Stimulated activated CD4-positive, alpha-beta T cell treated with anti-CD3 and anti-CD28 coated beads, Interleukin-1b, Interleukin-23, amount 100 ng/mL, for 4 hours (primary cell): ENCODE results near the gene TRIM71.
"Not testable (repeated sequence)": the region's sequence is repeated elsewhere in the genome, so short reads cannot be mapped to it uniquely, and the experiment has no call there.

ENCODE experiments used
- DNase-seq, 2 donors: peaks; one replicate each; pipeline ENCODE4 v3.0.0-alpha.2; 2020; ENCODE audit warnings: low read depth in 2 of 2

Gene TRIM71

GRCh38 chr3:32842987-32843386, 25.2 kb downstream of the TRIM71 start:
- DNase-seq, result no peak

GRCh38 chr3:32843510-32844321, 25.9 kb downstream of the TRIM71 start:
- no peak for DNase-seq

GRCh38 chr3:32844322-32844654, 26.5 kb downstream of the TRIM71 start:
- DNase-seq, result no peak

- no peak for DNase-seq
Observed at GRCh38 chr3:32844914-32845313, 27.1 kb downstream of the TRIM71 start.

- DNase-seq, result not testable (repeated sequence)
Observed at GRCh38 chr3:32845546-32845945, 27.7 kb downstream of the TRIM71 start.

- DNase-seq, result not testable (repeated sequence)
Observed at GRCh38 chr3:32847045-32847444, 29.2 kb downstream of the TRIM71 start.

GRCh38 chr3:32847528-32847927, 29.7 kb downstream of the TRIM71 start:
- no peak for DNase-seq

GRCh38 chr3:32848215-32848614, 30.4 kb downstream of the TRIM71 start:
- no peak for DNase-seq

GRCh38 chr3:32849046-32849445, 31.2 kb downstream of the TRIM71 start:
- no peak for DNase-seq

GRCh38 chr3:32850226-32850625, 32.4 kb downstream of the TRIM71 start:
- DNase-seq, result no peak

- DNase-seq, result no peak
Observed at GRCh38 chr3:32850636-32851035, 32.8 kb downstream of the TRIM71 start.

GRCh38 chr3:32852146-32852545, 34.3 kb downstream of the TRIM71 start:
- DNase-seq, result no peak

GRCh38 chr3:32855350-32855953, 37.7 kb downstream of the TRIM71 start:
- no peak for DNase-seq

GRCh38 chr3:32856355-32856889, 38.6 kb downstream of the TRIM71 start:
- no peak for DNase-seq

- no peak for DNase-seq
Observed at GRCh38 chr3:32856901-32857507, 39.2 kb downstream of the TRIM71 start.

GRCh38 chr3:32857921-32858320, 40.1 kb downstream of the TRIM71 start:
- no peak for DNase-seq

GRCh38 chr3:32859604-32860237, 41.9 kb downstream of the TRIM71 start:
- no peak for DNase-seq

- DNase-seq, result no peak
Observed at GRCh38 chr3:32860499-32860898, 42.7 kb downstream of the TRIM71 start.

GRCh38 chr3:32861681-32862080, 43.9 kb downstream of the TRIM71 start:
- no peak for DNase-seq

- no peak for DNase-seq
Observed at GRCh38 chr3:32862247-32862935, 44.6 kb downstream of the TRIM71 start.

GRCh38 chr3:32862936-32863487, 45.2 kb downstream of the TRIM71 start:
- no peak for DNase-seq
